Keratinocyte (primary cell): Measurements from ENCODE around the gene CYP2F1. TPM values are rescaled to one million over a fixed set of nuclear protein-coding genes. Genes with fewer than 3 reads are reported as not detected.

ENCODE experiments used
- DNase-seq: peaks from one replicate; pipeline ENCODE4 v3.0.0-alpha.2; 2011; ENCODE audit warnings: low read depth, missing footprints, low spot score
- FAIRE-seq: peaks from 2 replicates; lab custom pipeline; 2011; peaks lifted over from hg19 to GRCh38; lab: Jason Lieb, UNC
- H2AFZ ChIP-seq: 2 replicates; pipeline ENCODE4 v1.6.0; 2012; ENCODE audit warnings: low read length, control low read depth, inconsistent platforms; ENCODE audit not compliant: control insufficient read depth
- H3K27ac ChIP-seq: 2 replicates; pipeline ENCODE4 v1.5.1; 2011; ENCODE audit warnings: low read length; ENCODE audit not compliant: control insufficient read depth, insufficient read depth
- H3K27me3 ChIP-seq: 3 replicates; pipeline ENCODE4 v1.6.0; 2011; ENCODE audit warnings: low read length; ENCODE audit not compliant: control insufficient read depth, insufficient read depth; ENCODE audit errors: extremely low read depth
- H3K36me3 ChIP-seq, 2 experiments: 2 replicates in 1 of 2; 3 replicates in 1 of 2; pipeline ENCODE4 v1.5.1; 2011; ENCODE audit warnings: low read length in 2 of 2, mild to moderate bottlenecking in 1 of 2; ENCODE audit not compliant: control insufficient read depth in 2 of 2, insufficient read depth in 2 of 2; ENCODE audit errors: extremely low read depth in 1 of 2
- H3K4me1 ChIP-seq: 3 replicates; pipeline ENCODE4 v1.5.1; 2011; ENCODE audit warnings: low read length; ENCODE audit not compliant: control insufficient read depth, insufficient read depth; ENCODE audit errors: extremely low read depth
- H3K4me2 ChIP-seq: 3 replicates; pipeline ENCODE4 v1.6.0; 2011; ENCODE audit warnings: low read depth, low read length; ENCODE audit not compliant: control insufficient read depth, insufficient read depth; ENCODE audit errors: extremely low read depth
- H3K4me3 ChIP-seq, 3 experiments: fragments of 200-600 bp in 1 of 3; sonication (generic) in 1 of 3; 2 replicates in 2 of 3; 3 replicates in 1 of 3; pipeline ENCODE4 v1.5.1; 2011 to 2016; ENCODE audit warnings: low read length in 3 of 3, mild to moderate bottlenecking in 3 of 3, control low read depth in 2 of 3, inconsistent platforms in 1 of 3, low read depth in 1 of 3, mixed read lengths in 1 of 3, mixed run types in 1 of 3, moderate library complexity in 1 of 3; ENCODE audit not compliant: control insufficient read depth in 2 of 3, insufficient read depth in 2 of 3; ENCODE audit errors: extremely low read depth in 1 of 3
- H3K79me2 ChIP-seq: 2 replicates; pipeline ENCODE4 v1.6.0; 2012; ENCODE audit warnings: low read length; ENCODE audit not compliant: control insufficient read depth, insufficient read depth
- H3K9ac ChIP-seq: 3 replicates; pipeline ENCODE4 v1.6.0; 2011; ENCODE audit warnings: low read length; ENCODE audit not compliant: control insufficient read depth, insufficient read depth; ENCODE audit errors: extremely low read depth
- H3K9me1 ChIP-seq: 3 replicates; pipeline ENCODE4 v1.6.0; 2011; ENCODE audit warnings: low read length; ENCODE audit not compliant: control insufficient read depth, insufficient read depth; ENCODE audit errors: extremely low read depth
- H3K9me3 ChIP-seq: 2 replicates; pipeline ENCODE4 v1.5.1; 2012; ENCODE audit warnings: low read depth, low read length; ENCODE audit not compliant: control insufficient read depth
- H4K20me1 ChIP-seq: 3 replicates; pipeline ENCODE4 v1.6.0; 2011; ENCODE audit warnings: low read length; ENCODE audit not compliant: control insufficient read depth, insufficient read depth; ENCODE audit errors: extremely low read depth
- EZH2 ChIP-seq: IDR thresholded peaks from one replicate; pipeline ENCODE4 v1.6.1; 2012; ENCODE audit warnings: inconsistent platforms, mild to moderate bottlenecking, low read length, moderate library complexity
- dilution Hi-C: fragments of 300-500 bp; cut with MboI; formaldehyde crosslinking; loops from one replicate; pipeline ENCODE4 v1.7.0; 2020; ENCODE audit warnings: low sequenced_read_pairs; ENCODE audit not compliant: extremely low pct_ligation_motif_present
- polyA plus RNA-seq, 5 experiments: library from polyadenylated mRNA; depleted of rRNA in 3 of 5; stranded (reverse) in 3 of 5; stranded (forward) in 1 of 5; unstranded in 1 of 5; fragments of >200 nt; gene quantifications; 1 replicate in 1 of 5; 2 replicates in 3 of 5; 3 replicates in 1 of 5; pipeline versions ENCODE4 v1.2.1 to v1.2.3, GENCODE V29; 2011 to 2012; ENCODE audit warnings: missing spikeins in 2 of 5, low read depth in 1 of 5, low replicate concordance in 1 of 5
- TF ChIP-seq, protein P1 (sequence below), 3 experiments: IDR thresholded peaks in 1 of 3; conservative IDR thresholded peaks in 1 of 3; optimal IDR thresholded peaks in 1 of 3; 2 replicates in 2 of 3; 3 replicates in 1 of 3; pipeline versions ENCODE3 to v1.5.1; 2011; ENCODE audit warnings: low read length in 3 of 3, mild to moderate bottlenecking in 3 of 3, moderate library complexity in 2 of 3, control low read depth in 1 of 3, inconsistent platforms in 1 of 3; ENCODE audit not compliant: insufficient read depth in 2 of 3; ENCODE audit errors: extremely low read depth in 1 of 3

The CYP2F1 gene
- polyA plus RNA-seq, 1 donor (not counting 4 experiments of a cell fraction or from before 2014, with no cell fraction given): not detected

DNA sequence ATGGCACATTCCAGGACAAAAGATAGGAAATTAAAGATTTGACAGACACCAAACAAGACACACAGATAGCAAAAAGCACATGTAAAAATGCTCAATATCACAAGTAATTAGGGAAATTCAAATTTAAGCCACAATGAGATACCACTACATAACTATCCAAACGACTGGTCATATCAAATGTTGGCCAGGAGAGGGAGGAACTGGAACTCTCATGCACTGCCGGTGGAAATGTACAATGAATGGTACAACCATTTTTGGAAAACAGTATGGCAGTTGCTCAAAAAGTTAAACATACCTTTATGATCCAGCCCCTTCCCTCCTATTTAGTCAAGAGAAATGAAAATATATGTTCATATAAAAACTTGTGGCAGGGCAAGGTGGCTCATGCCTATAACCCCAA lies 42.0 kb downstream of the CYP2F1 start:
- Histone ChIP-seq H3K4me1 (no peaks in the 10 kb centered on the region), H3K9me1 (no peaks in the 10 kb centered on the region), H3K27me3 (no peaks in the 10 kb centered on the region), H2AFZ (no peak overlapping the region), H3K79me2 (no peaks in the 10 kb centered on the region), H3K27ac (no peak overlapping the region), H3K9ac (no peak overlapping the region), H3K36me3 (no peaks in the 10 kb centered on the region), H4K20me1 (no peaks in the 10 kb centered on the region), H3K4me3 (no peak overlapping the region), H3K4me2 (no peak overlapping the region), H3K9me3 (no peaks in the 10 kb centered on the region)
- TF ChIP-seq, protein P1, sequence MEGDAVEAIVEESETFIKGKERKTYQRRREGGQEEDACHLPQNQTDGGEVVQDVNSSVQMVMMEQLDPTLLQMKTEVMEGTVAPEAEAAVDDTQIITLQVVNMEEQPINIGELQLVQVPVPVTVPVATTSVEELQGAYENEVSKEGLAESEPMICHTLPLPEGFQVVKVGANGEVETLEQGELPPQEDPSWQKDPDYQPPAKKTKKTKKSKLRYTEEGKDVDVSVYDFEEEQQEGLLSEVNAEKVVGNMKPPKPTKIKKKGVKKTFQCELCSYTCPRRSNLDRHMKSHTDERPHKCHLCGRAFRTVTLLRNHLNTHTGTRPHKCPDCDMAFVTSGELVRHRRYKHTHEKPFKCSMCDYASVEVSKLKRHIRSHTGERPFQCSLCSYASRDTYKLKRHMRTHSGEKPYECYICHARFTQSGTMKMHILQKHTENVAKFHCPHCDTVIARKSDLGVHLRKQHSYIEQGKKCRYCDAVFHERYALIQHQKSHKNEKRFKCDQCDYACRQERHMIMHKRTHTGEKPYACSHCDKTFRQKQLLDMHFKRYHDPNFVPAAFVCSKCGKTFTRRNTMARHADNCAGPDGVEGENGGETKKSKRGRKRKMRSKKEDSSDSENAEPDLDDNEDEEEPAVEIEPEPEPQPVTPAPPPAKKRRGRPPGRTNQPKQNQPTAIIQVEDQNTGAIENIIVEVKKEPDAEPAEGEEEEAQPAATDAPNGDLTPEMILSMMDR (optimal IDR thresholded peaks at IDR 0.05 in 1 of 3, IDR thresholded peaks at IDR 0.05 in 1 of 3, conservative IDR thresholded peaks at IDR 0.05 in 1 of 3; ENCODE audit: extremely low read depth in 1 of 3, insufficient read depth in 2 of 3, low read length in 3 of 3): peak in 1 of 3 experiments; percentile 15
- TF ChIP-seq EZH2: no peak
- dilution Hi-C loops: no loop called here
- no peak for DNase-seq
- FAIRE-seq: no peak

DNA sequence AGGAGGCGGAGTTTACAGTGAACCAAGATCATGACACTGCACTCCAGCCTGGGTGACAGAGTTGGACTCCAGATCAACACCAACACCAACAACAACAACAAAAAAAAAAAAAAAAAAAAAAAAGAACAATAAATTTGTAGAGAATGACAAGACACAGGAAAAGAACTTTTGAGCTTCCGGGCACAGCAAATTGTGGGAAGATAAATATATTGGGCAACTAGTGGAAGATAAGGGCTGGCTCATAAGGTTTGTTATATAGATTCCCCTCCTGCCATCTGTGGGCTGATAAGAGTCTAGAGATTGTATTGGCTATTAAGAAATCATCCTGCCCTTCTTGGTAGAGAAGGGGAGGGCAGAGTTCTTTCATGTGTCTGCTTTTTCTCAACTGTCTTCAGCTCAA lies 45.6 kb downstream of the CYP2F1 start:
- no peak overlapping the region for H2AFZ ChIP-seq
- H3K9ac ChIP-seq: no peak overlapping the region
- dilution Hi-C loops: no loop called here
- no peaks in the 10 kb centered on the region for H4K20me1 ChIP-seq
- H3K36me3 ChIP-seq: no peaks in the 10 kb centered on the region
- DNase-seq (no peak), FAIRE-seq (no peak)
- H3K9me3 ChIP-seq: no peaks in the 10 kb centered on the region
- no peaks in the 10 kb centered on the region for H3K79me2 ChIP-seq
- no peak overlapping the region for H3K27ac ChIP-seq
- TF ChIP-seq, protein P1 (optimal IDR thresholded peaks at IDR 0.05 in 1 of 3, IDR thresholded peaks at IDR 0.05 in 1 of 3, conservative IDR thresholded peaks at IDR 0.05 in 1 of 3; ENCODE audit: extremely low read depth in 1 of 3, insufficient read depth in 2 of 3, low read length in 3 of 3): no peak
- TF ChIP-seq EZH2: no peak
- H3K27me3 ChIP-seq: no peaks in the 10 kb centered on the region
- no peaks in the 10 kb centered on the region for H3K9me1 ChIP-seq
- no peaks in the 10 kb centered on the region for H3K4me1 ChIP-seq
- H3K4me2 ChIP-seq: no peak overlapping the region
- no peak overlapping the region for H3K4me3 ChIP-seq
